Measurements from ENCODE around the gene EPHA5.

The EPHA5 gene

DNA sequence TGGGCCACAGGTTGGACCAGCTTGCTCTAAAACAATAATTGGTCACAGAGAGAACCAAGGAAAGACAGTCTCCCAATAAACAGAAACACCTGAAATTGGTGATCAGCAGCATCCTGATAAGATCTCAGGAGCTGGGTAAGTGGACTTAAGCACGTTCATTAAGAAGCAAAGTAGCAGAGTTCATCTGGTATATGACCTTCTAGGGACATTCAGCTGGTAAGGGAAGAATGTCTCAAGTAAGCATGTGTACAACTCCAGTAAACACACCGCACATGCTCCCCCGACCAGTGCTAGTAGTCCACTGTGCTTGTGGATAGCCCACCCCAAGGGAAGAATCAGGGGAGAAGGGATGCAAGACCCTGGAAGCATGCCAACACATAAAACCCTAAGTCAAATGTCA lies 216.9 kb downstream of the EPHA5 start:
- Histone ChIP-seq H4K20me1 (no peaks in the 10 kb centered on the region), H3K27me3 (no peaks in the 10 kb centered on the region), H3K27ac (no peak overlapping the region), H3K4me2 (no peak overlapping the region), H3K4me3 (no peak overlapping the region), H3K9me3 (no peaks in the 10 kb centered on the region), H3K4me1 (no peaks in the 10 kb centered on the region), H3K36me3 (no peaks in the 10 kb centered on the region), H3K9ac (no peak overlapping the region)
- TF ChIP-seq Cebpa-rat (IDR thresholded peaks at IDR 0.05) = no peak

DNA sequence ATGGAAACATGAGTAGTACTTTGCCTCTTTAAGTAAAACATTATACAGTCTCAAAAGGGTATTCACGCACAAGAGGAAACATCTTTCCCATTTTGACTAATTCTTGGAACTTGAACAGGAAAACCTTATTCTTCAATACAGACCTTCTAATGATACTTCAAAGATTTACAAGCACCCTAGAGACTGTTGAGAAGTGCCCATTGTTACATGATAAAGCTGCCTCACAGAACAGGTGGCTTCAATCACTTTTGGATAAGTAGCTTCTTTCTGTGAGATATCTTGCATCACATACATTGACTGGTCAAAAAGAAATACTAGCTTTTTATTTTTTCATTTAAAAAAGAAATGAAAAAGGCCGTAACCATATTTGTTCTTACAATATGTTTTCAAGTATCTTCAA lies 219.4 kb downstream of the EPHA5 start:
- H3K27me3 ChIP-seq = no peaks in the 10 kb centered on the region
- H3K9me3 ChIP-seq = no peaks in the 10 kb centered on the region
- no peaks in the 10 kb centered on the region for H3K4me1 ChIP-seq
- no peak overlapping the region for H3K27ac ChIP-seq
- no peak overlapping the region for H3K4me2 ChIP-seq
- no peak for TF ChIP-seq Cebpa-rat (IDR thresholded peaks at IDR 0.05)
- no peak overlapping the region for H3K9ac ChIP-seq
- no peak overlapping the region for H3K4me3 ChIP-seq
- H3K36me3 ChIP-seq = no peaks in the 10 kb centered on the region
- H4K20me1 ChIP-seq = no peaks in the 10 kb centered on the region

DNA sequence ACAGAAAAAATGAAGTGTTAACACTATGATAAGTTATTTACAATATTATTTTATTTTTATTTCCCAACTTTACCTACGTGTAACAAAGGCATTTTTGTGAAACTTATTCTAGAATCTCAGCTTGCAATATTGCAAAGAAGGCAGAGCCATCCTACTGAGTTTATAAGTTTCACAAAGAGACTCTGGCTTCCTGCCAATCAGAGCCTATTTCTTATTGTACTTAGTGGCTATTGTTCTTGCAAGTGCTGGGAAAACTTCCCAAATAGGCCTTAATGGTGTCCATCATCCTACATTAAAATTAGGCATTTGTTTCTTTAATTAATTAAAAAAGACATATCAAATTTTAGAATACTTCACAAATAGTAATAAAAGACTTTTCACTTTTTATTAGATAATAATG lies 233.2 kb downstream of the EPHA5 start:
- no peaks in the 10 kb centered on the region for H3K4me1 ChIP-seq
- H3K9ac ChIP-seq = no peak overlapping the region
- H3K4me3 ChIP-seq = no peak overlapping the region
- no peak for TF ChIP-seq Cebpa-rat (IDR thresholded peaks at IDR 0.05)
- H3K36me3 ChIP-seq = no peaks in the 10 kb centered on the region
- H3K27ac ChIP-seq = no peak overlapping the region
- H4K20me1 ChIP-seq = no peaks in the 10 kb centered on the region
- H3K27me3 ChIP-seq = no peaks in the 10 kb centered on the region
- no peaks in the 10 kb centered on the region for H3K9me3 ChIP-seq
- no peak overlapping the region for H3K4me2 ChIP-seq

DNA sequence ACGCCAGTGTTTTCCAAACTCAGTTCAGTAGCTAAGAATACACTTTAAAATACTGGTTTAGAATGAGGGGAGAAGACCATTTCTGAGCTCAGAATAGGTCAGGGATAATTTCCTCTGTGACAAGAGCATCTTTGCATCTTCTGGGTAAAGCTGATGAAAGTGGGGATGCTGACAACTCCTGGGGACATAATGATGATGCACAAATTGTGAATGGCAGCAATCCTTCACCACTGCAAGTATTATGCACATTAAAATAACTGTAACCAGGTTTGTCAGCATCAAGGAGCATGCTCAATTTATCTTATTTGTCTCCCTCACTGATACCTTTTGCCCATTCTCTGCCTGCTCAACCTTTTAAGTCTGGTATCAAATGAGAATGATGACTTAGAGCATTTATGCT lies 248.2 kb downstream of the EPHA5 start:
- Histone ChIP-seq H3K36me3 (no peaks in the 10 kb centered on the region), H3K9me3 (no peaks in the 10 kb centered on the region), H3K4me2 (no peak overlapping the region), H3K27ac (no peak overlapping the region), H4K20me1 (no peaks in the 10 kb centered on the region), H3K4me3 (no peak overlapping the region), H3K4me1 (no peaks in the 10 kb centered on the region), H3K9ac (no peak overlapping the region), H3K27me3 (no peaks in the 10 kb centered on the region)
- TF ChIP-seq Cebpa-rat (IDR thresholded peaks at IDR 0.05) = no peak

DNA sequence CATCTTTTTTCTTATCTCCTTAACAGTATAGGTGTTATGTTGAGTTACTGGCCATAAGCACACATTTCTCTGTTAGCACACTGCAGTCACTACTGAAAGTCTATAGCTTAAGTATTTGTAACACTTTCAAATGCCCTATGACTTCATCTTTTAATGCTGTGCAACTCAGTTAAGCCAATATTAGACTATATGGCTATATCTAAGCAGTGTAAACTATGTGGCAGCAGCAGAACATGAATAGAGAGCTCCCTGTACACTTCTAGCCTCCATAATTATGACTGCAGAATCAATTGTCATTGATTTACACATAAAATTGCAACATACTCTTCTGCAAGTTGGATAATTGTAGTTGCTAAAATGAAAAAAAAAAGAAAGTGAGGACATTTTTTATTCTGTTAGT lies 250.3 kb downstream of the EPHA5 start:
- no peaks in the 10 kb centered on the region for H3K4me1 ChIP-seq
- H3K27ac ChIP-seq = no peak overlapping the region
- H3K36me3 ChIP-seq = no peaks in the 10 kb centered on the region
- TF ChIP-seq Cebpa-rat (IDR thresholded peaks at IDR 0.05) = no peak
- H3K9ac ChIP-seq = no peak overlapping the region
- no peak overlapping the region for H3K4me2 ChIP-seq
- H3K4me3 ChIP-seq = no peak overlapping the region
- H3K27me3 ChIP-seq = no peaks in the 10 kb centered on the region
- no peaks in the 10 kb centered on the region for H3K9me3 ChIP-seq
- no peaks in the 10 kb centered on the region for H4K20me1 ChIP-seq

DNA sequence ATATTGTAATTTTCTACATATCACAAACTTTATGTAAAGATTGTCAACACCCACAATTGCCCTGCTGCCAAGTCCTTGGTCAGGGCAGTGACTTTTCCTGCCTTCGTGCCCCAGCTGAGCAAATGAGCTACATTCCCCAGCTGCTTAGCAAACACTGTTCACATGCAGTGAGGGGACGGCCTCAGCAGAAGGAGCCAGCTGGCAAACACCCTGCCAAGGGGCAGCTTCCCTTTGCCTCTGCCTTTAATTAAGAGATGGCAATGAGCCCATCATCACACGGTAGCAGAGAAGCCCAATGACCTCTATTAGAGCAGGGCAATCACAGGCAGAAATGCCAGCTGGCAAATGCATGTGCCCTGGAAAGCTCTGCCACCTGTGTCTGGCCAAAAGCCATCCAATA lies 253.4 kb downstream of the EPHA5 start:
- Histone ChIP-seq H3K36me3 (no peaks in the 10 kb centered on the region), H4K20me1 (no peaks in the 10 kb centered on the region), H3K4me2 (no peak overlapping the region), H3K27me3 (no peaks in the 10 kb centered on the region), H3K4me1 (no peaks in the 10 kb centered on the region), H3K9ac (no peak overlapping the region), H3K9me3 (no peaks in the 10 kb centered on the region), H3K27ac (no peak overlapping the region), H3K4me3 (no peak overlapping the region)
- no peak for TF ChIP-seq Cebpa-rat (IDR thresholded peaks at IDR 0.05)

DNA sequence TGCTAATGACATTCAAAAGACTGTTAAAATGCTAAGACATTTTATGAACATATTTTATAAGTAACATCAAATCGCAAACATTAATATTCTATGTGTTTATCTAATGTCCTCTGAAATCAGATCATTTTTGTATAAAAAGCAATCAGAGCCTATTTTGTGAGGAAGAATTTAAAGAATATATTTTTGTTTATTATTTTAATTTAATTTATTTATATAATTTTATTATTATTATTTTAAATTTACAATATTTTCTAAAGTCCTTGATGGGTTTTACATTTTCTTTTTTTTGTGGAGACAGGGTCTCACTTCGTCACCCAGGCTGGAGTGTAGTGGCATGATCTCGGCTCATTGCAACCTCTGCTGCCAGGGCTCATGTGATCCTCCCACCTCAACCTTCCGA lies 262.8 kb downstream of the EPHA5 start:
- Histone ChIP-seq H3K27ac (no peak overlapping the region), H3K4me2 (no peak overlapping the region), H3K27me3 (no peaks in the 10 kb centered on the region), H3K4me3 (no peak overlapping the region), H3K4me1 (no peaks in the 10 kb centered on the region), H3K9ac (no peak overlapping the region), H3K36me3 (no peaks in the 10 kb centered on the region), H3K9me3 (no peaks in the 10 kb centered on the region), H4K20me1 (no peaks in the 10 kb centered on the region)
- TF ChIP-seq Cebpa-rat (IDR thresholded peaks at IDR 0.05) = no peak

DNA sequence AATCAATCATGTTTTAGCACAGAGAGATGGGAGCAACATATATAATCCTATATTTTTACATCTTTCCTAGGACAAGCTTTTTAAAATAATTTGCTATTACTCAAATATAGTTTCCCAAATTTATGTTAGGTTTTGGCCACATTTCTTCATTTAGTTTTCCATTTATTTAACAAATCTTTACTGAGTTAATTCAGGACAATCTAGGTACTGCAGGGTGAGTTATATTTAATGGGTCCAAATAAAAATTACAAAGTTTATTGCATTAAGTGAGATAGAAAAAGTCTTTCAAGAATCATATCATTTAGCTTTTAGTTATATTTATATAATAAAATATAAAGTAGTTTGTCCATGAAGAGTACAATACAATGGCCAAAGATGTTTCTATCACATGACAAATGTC lies 269.2 kb downstream of the EPHA5 start:
- TF ChIP-seq Cebpa-rat (IDR thresholded peaks at IDR 0.05) = no peak
- H3K9me3 ChIP-seq = peaks cover 15% of the 10 kb centered on the region

DNA sequence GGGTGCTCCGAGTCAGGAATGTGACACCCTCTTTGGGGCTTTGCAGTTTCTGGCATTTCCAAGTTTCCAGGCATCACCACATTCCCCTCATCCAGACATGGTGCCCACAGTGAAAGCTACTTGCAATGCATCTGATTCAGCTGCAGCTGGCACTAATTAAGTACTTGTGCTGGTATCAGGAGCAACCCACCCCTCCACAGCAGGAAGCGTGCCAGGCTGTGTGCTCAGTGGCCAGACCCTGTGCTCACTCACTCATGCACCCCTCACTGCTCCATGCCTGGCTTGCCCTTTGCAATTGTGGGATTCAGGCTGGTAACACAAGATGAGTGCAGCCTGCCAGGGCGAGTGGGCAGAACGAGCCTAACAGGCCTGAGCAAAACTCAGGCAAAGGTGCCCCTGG lies 271.2 kb downstream of the EPHA5 start:
- H3K4me2 ChIP-seq = no peak overlapping the region; the same call in 1 of the 2 replicates
- TF ChIP-seq Cebpa-rat (IDR thresholded peaks at IDR 0.05) = no peak

More for the DNA sequence above, 269.2 kb downstream of the EPHA5 start:
- Histone ChIP-seq H3K36me3 (no peaks in the 10 kb centered on the region), H3K4me3 (no peak overlapping the region), H3K4me1 (peaks cover 5% of the 10 kb centered on the region; the same call in 1 of the 2 replicates), H3K4me2 (no peak overlapping the region), H3K9ac (no peak overlapping the region), H3K27ac (no peak overlapping the region), H4K20me1 (no peaks in the 10 kb centered on the region), H3K27me3 (no peaks in the 10 kb centered on the region)

DNA sequence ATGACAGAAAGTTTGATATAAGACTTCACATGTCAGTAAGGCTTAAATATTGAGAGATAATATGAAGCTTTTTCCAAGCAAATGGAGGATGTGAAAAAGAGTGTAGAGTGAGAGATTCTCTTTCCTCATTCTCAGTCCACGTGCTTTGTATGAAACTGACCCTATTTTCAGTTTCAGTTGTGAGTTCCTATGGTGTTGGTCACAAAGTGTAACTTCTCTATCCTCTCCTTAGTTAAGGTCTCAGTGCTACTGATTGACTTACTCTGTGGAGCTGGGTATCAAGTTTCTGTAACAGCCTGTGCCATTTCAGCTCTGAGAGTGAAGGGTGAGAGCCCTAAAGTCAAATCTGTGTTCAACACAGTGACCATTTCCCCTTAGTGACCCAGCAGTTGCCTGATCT lies 277.2 kb downstream of the EPHA5 start:
- no peak overlapping the region for H3K27ac ChIP-seq

More for the DNA sequence above, 271.2 kb downstream of the EPHA5 start:
- Histone ChIP-seq H3K36me3 (no peaks in the 10 kb centered on the region), H3K4me3 (no peak overlapping the region), H3K27me3 (no peaks in the 10 kb centered on the region), H4K20me1 (no peaks in the 10 kb centered on the region), H3K4me1 (peaks cover 5% of the 10 kb centered on the region; the same call in 1 of the 2 replicates), H3K9me3 (peaks cover 19% of the 10 kb centered on the region), H3K27ac (no peak overlapping the region), H3K9ac (no peak overlapping the region)

DNA sequence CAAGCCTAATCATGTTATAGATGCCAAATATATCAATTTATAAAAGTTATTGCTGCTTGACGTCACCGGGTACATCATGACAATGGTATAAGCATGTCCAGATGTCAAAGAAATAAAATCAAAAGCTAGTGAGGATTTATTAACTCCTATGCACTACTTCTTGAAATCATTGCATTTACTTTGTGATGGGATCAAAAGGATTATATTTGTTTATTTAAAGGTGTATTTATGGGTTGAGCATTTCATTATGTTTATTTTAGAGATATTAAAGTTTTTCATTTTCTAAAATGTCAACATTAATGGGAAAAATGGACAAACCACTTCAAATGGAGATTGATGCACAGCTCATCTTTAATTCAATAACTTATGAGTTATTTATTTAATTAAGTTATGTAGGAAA lies 277.8 kb downstream of the EPHA5 start:
- Histone ChIP-seq H3K27ac (no peak overlapping the region), H3K36me3 (no peaks in the 10 kb centered on the region), H4K20me1 (no peaks in the 10 kb centered on the region), H3K4me2 (no peak overlapping the region), H3K27me3 (no peaks in the 10 kb centered on the region), H3K4me1 (no peaks in the 10 kb centered on the region), H3K4me3 (no peak overlapping the region), H3K9me3 (peaks cover 4% of the 10 kb centered on the region), H3K9ac (no peak overlapping the region)
- TF ChIP-seq Cebpa-rat (IDR thresholded peaks at IDR 0.05) = no peak

More for the DNA sequence above, 277.2 kb downstream of the EPHA5 start:
- no peak overlapping the region for H3K4me3 ChIP-seq
- H3K36me3 ChIP-seq = no peaks in the 10 kb centered on the region
- no peaks in the 10 kb centered on the region for H3K27me3 ChIP-seq
- no peak overlapping the region for H3K9ac ChIP-seq
- no peak overlapping the region for H3K4me2 ChIP-seq
- H3K9me3 ChIP-seq = peaks cover 10% of the 10 kb centered on the region
- no peak for TF ChIP-seq Cebpa-rat (IDR thresholded peaks at IDR 0.05)
- H3K4me1 ChIP-seq = no peaks in the 10 kb centered on the region
- no peaks in the 10 kb centered on the region for H4K20me1 ChIP-seq

All from BLaER1 (cell line).